Epithelial cell of proximal tubule (primary cell): ENCODE measurements around the gene ALG14. TPM values are rescaled to one million over a fixed set of nuclear protein-coding genes. Genes with fewer than 3 reads are reported as not detected.

ENCODE experiments used
- DNase-seq: peaks from one replicate; pipeline ENCODE4 v3.0.0-alpha.2; 2011; ENCODE audit warnings: low read depth
- H3K4me3 ChIP-seq: 2 replicates; pipeline ENCODE4 v1.5.1; 2011; ENCODE audit warnings: low read depth, mild to moderate bottlenecking, low read length
- total RNA-seq: library from RNA; depleted of rRNA; stranded (reverse); fragments of >200 nt; gene quantifications from 2 replicates; pipeline ENCODE4 v1.2.3, GENCODE V29; 2015
- TF ChIP-seq, protein P1 (sequence below): conservative IDR thresholded peaks from 2 replicates; pipeline ENCODE4 v1.5.1; 2012; ENCODE audit warnings: low read depth, mild to moderate bottlenecking, low read length

Gene ALG14
- total RNA-seq, 1 donor from 2014 or later = 1.1 TPM

- TF ChIP-seq, protein P1, sequence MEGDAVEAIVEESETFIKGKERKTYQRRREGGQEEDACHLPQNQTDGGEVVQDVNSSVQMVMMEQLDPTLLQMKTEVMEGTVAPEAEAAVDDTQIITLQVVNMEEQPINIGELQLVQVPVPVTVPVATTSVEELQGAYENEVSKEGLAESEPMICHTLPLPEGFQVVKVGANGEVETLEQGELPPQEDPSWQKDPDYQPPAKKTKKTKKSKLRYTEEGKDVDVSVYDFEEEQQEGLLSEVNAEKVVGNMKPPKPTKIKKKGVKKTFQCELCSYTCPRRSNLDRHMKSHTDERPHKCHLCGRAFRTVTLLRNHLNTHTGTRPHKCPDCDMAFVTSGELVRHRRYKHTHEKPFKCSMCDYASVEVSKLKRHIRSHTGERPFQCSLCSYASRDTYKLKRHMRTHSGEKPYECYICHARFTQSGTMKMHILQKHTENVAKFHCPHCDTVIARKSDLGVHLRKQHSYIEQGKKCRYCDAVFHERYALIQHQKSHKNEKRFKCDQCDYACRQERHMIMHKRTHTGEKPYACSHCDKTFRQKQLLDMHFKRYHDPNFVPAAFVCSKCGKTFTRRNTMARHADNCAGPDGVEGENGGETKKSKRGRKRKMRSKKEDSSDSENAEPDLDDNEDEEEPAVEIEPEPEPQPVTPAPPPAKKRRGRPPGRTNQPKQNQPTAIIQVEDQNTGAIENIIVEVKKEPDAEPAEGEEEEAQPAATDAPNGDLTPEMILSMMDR = no peak
- no peak overlapping the region for H3K4me3 ChIP-seq
- no peak for DNase-seq
Observed at GRCh38 chr1:94970783-94971182, 102.0 kb downstream of the ALG14 start.

DNA sequence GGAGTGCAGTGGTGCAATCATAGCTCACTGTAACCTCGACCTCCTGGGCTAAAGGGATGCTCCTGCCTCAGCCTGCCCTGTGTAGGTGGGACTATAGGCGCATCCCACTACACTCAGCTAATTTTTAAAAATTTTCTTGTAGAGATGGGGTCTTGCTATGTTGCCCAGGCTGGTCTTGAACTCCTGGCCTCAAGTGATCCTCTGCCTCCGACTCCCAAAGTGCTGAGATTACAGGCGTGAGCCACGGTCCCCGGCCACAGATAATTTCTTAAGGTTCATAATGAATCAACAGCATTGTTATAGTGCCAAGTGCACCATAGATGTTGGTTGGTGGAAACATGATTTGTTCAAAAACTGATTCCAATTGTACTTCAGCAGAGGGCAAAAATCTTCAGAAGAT, 103.6 kb downstream of the ALG14 start:
- no peak for DNase-seq
- H3K4me3 ChIP-seq = no peak overlapping the region
- TF ChIP-seq, protein P1 = no peak

DNA sequence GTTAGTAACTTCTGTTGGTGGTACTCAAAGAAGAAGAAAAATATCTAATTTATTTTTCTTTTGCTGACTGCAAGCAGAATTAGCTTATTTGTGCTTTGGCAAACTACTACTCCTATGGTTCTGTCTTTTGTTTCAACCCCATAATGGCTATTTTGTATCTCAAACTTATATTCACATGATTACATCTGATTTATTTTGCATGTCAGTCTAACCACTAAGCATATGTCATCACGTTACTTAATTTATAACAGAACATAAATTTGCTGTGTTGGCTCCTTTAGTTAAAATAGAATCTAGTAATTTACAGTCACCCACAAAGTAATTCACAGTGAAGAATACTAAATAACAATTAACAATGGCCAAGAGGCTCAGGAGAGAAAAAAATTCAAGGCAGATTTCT, 106.7 kb downstream of the ALG14 start:
- no peak for DNase-seq
- TF ChIP-seq, protein P1 = no peak

GRCh38 chr1:94963864-94964263, 108.9 kb downstream of the ALG14 start:
- TF ChIP-seq, protein P1 = no peak
- no peak overlapping the region for H3K4me3 ChIP-seq
- DNase-seq = no peak

More for the DNA sequence above, 106.7 kb downstream of the ALG14 start:
- H3K4me3 ChIP-seq = no peak overlapping the region

DNA sequence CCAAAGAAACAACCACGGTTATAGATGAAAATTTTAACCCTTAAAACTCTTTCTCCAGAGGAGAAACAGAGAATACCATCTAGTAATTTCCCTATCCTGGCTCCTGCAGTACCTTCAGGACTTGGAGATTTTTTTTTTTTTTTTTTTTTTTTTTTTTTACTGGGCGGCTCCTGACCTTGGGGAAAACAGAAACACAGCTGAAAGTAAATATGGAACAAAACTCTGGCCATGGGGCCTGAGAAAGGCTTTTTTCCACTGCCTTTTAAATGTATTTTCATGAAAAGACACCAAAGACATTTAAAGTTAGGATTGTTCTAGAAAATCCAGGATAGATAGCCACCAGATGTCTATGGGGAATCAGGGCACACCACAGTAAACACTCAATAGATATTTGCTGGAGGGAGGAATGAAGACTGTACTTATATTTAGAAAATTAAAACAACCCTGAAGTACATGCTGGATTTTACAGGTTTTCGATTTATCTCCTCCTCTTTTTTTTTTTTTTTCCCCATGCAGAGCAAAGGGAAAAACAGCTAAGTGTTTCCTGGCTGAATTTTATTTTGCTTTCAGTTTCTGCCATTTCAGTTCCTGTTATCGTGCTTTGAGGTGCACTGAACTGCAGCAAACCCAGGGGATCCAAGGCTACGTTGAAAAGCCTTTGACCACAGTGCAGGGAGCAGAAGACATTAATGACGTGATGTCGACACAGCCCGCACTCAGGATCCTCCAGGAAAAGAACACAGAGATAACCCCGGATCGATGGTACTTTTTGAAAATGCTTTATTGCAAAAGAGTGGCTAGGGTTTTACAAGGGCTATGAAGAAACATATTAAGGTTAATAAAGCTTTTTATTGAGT, 110.1 kb downstream of the ALG14 start:
- TF ChIP-seq, protein P1 = no peak
- no peak for DNase-seq
- H3K4me3 ChIP-seq = peak overlapping the region; percentile 21

DNA sequence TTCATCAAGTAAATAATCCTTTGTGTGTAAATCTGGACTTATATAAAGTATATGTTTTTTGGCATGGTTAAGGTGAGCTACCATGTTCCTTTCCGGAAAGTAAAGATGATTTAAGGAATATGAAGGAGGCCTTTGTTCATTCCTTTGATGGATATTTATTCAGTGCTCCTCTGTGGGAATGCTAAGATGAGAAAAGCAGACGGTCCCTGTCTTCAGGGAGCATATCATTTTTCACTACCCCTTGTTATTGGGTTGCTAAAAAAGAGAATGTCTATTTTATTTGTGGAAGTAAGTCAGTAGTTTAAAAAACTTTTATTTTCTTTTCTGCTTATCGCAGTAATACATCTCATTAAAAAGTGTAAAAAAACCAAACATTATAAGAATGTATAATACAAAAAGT, 110.8 kb downstream of the ALG14 start:
- TF ChIP-seq, protein P1 = no peak
- no peak overlapping the region for H3K4me3 ChIP-seq
- no peak for DNase-seq

DNA sequence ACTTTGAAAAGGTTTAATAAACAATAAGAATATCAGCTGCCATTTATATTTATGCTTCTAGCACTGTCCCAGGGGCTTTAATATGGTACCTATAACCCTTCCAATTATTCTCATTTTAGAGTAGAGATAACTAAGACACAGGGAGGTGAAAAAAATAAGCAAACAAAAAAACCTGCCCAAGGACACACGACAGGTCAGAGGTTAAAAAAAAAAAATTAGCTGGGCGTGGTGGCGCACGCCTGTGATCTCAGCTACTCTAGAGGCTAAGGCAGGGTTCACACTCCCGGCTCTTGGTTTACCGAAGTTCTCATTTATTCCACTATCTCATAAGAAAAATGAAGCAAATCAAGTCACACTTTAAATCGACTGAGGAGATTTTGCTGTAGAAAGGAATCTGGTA, 111.2 kb downstream of the ALG14 start:
- no peak for DNase-seq
- H3K4me3 ChIP-seq = no peak overlapping the region

More for the DNA sequence above, 111.2 kb downstream of the ALG14 start:
- TF ChIP-seq, protein P1 = no peak
